HUES48 (cell line): ENCODE results near the gene PBX4.

Experiments used
- H3K27ac ChIP-seq: one replicate; pipeline ENCODE4 v1.7.0; 2013; ENCODE audit warnings: low read depth, low read length, inconsistent platforms
- H3K27me3 ChIP-seq: 2 replicates; pipeline ENCODE4 v1.6.1; 2013; ENCODE audit warnings: mild to moderate bottlenecking, low read length; ENCODE audit not compliant: control insufficient read depth, insufficient read depth
- H3K36me3 ChIP-seq: 2 replicates; pipeline ENCODE4 v1.6.1; 2013; ENCODE audit warnings: low read length; ENCODE audit not compliant: control insufficient read depth, insufficient read depth
- H3K4me1 ChIP-seq: 2 replicates; pipeline ENCODE4 v1.6.1; 2013; ENCODE audit warnings: mild to moderate bottlenecking, low read length; ENCODE audit not compliant: control insufficient read depth, insufficient read depth
- H3K4me3 ChIP-seq: 2 replicates; pipeline ENCODE4 v1.5.1; 2013; ENCODE audit warnings: mild to moderate bottlenecking, low read depth, low read length
- H3K9ac ChIP-seq: 2 replicates; pipeline ENCODE4 v1.6.1; 2013; ENCODE audit warnings: mild to moderate bottlenecking, low read depth, low read length, moderate library complexity
- H3K9me3 ChIP-seq: 2 replicates; pipeline ENCODE4 v1.6.1; 2013; ENCODE audit warnings: low read length; ENCODE audit not compliant: control insufficient read depth, insufficient read depth

Gene PBX4

DNA sequence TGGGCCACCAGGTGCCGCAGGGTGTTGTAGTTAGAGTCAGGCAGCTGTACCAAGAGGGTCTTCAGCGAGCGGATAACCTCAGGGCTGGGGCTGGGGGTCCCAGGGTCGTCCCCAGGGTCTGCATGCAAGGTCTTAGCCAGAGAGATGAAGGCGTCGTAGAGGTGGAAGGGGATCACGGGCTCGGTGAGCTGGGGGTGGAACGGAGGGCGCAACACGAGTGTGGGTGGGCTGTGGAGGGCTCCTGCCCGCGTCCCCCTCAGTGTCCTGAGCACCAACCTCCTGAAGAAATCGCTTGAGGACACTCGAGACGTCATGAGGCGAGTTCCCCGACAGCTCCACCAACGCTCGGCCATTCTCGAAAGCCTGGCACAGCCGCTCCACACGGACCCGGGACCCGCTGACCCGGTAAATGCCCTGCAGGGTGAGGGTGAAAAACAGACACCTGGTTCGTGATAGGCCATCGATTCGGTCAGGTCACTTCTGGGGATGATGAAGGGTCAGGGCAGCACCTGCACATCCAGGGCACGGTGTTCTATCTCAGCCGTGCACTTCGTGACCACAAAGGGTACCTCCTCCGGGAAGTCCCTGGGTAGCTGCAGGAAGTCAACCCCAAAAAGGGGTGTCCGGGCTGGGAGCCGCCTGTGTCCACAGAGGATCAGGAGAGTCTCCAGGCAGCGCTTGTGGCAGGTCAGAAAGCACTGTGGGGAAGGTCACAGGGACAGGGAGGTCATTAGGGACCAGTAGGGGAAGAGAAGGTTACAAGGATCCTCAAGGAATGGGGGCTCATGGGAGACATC lies 16.2 kb upstream of the PBX4 start:
- Histone ChIP-seq H3K9me3 (no peaks in the 10 kb centered on the region), H3K4me1 (no peaks in the 10 kb centered on the region; the same call in 1 of the 2 replicates), H3K36me3 (peaks cover 24% of the 10 kb centered on the region)

DNA sequence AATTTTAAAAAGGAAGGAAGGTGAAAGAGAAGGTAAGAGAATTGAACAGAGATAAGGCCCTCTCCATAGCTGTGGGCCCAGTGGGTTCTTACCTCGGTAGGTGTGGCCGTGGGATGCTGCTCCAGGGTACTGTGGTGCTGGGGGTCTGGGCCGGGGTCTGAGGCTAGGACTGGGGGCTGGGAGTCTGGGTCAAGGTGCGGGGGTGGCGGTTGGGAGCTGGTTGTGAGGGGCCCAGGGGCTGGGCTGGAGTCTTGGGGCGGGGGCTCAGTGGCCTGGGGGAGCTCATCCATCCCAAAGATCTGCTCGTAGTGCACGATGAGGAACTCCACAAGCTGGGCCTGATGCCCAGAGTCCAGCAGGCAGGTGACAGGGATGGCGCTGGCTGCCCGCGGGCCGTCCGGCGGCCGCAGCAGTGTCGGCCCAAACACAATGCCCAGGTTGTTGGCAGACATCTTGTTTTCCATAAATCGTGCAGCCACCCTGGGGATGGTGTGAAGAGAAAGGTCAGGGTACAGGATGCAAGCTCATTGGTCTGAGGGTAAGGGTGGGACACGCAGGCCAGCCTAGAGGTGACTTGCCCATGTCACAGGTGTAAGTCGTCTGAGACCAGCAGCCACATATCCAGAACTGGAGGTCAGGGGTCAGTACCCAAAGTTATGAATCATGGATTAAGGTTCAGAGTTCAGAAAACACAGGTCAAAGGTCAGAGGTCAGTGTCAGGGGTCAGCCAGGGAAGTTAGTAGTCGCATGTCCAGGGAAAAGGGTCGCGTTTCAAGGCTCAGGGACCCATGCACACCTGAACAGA lies 15.4 kb upstream of the PBX4 start:
- Histone ChIP-seq H3K9me3 (no peaks in the 10 kb centered on the region), H3K27ac (no peak overlapping the region), H3K4me3 (no peak overlapping the region), H3K27me3 (no peaks in the 10 kb centered on the region), H3K4me1 (no peaks in the 10 kb centered on the region; the same call in 1 of the 2 replicates), H3K36me3 (peaks cover 24% of the 10 kb centered on the region), H3K9ac (no peak overlapping the region)

More for the DNA sequence above, 16.2 kb upstream of the PBX4 start:
- no peak overlapping the region for H3K4me3 ChIP-seq
- no peaks in the 10 kb centered on the region for H3K27me3 ChIP-seq
- H3K9ac ChIP-seq: no peak overlapping the region
- no peak overlapping the region for H3K27ac ChIP-seq

DNA sequence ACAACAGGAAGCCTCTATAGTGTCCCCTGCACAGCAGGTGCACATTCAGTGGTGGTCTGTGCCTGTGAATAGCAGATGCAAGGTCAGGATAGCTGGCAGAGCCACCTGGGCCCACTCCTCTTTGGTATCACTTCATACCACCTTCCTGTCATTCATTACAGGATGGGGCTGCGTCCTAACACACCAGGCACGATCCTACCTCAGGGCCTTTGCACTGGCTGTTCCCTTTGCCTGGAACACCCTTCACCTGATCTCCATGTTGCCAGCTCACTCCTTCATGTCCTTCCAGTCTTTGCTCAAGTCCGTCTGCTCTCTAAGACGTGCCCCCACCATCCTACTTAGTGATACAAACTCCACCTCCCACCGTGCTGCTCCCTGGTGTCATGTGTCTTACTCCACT lies 14.2 kb upstream of the PBX4 start:
- Histone ChIP-seq H3K4me1 (no peaks in the 10 kb centered on the region; the same call in 1 of the 2 replicates), H3K9ac (no peak overlapping the region), H3K27ac (no peak overlapping the region), H3K36me3 (peaks cover 24% of the 10 kb centered on the region), H3K9me3 (no peaks in the 10 kb centered on the region), H3K27me3 (no peaks in the 10 kb centered on the region), H3K4me3 (no peak overlapping the region)

DNA sequence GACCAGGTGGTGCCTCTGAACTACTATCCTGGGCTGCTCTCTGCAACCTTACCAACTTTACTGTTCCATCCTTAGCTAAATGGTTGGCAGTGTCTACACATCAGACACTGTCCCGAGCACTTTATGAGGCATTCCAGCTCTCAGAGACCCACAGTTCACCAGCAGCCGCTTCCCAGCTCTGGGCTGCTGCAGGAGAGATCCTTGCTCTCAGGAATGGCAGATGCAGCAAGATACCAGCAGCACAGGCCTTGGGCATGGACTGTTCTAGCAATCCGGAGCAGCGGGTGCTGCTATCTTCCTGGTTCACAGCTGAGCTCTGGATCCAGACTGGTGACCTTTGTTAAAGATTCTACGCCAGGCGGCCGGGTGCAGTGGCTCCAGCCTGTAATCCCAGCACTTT lies 12.9 kb upstream of the PBX4 start:
- H3K27ac ChIP-seq: no peak overlapping the region
- peaks cover 4% of the 10 kb centered on the region; the same call in 1 of the 2 replicates for H3K4me1 ChIP-seq
- no peak overlapping the region for H3K4me3 ChIP-seq
- H3K36me3 ChIP-seq: peaks cover 29% of the 10 kb centered on the region
- no peaks in the 10 kb centered on the region for H3K9me3 ChIP-seq
- no peaks in the 10 kb centered on the region for H3K27me3 ChIP-seq
- no peak overlapping the region for H3K9ac ChIP-seq

DNA sequence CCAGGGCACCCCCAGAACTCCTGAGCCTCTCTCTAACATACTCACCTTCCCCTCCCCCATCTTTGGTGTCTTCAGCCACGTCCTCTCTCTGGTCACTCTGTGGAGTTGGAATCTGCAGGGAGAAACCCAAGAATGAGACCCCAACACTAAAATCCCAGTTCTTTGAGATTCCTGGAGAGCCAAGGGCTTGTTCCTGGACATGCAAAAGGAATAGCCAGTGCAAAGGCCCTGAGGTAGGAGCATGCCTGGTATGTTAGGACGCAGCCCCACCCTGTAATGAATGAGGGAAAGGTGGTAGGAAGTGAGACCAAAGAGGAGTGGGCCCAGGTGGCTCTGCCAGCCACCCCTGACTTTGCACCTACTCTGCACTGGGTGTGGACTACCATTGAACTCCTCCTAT lies 11.9 kb upstream of the PBX4 start:
- Histone ChIP-seq H3K4me1 (peaks cover 4% of the 10 kb centered on the region; the same call in 1 of the 2 replicates), H3K4me3 (no peak overlapping the region), H3K27ac (no peak overlapping the region), H3K27me3 (no peaks in the 10 kb centered on the region), H3K9me3 (no peaks in the 10 kb centered on the region), H3K9ac (no peak overlapping the region), H3K36me3 (peaks cover 30% of the 10 kb centered on the region)

DNA sequence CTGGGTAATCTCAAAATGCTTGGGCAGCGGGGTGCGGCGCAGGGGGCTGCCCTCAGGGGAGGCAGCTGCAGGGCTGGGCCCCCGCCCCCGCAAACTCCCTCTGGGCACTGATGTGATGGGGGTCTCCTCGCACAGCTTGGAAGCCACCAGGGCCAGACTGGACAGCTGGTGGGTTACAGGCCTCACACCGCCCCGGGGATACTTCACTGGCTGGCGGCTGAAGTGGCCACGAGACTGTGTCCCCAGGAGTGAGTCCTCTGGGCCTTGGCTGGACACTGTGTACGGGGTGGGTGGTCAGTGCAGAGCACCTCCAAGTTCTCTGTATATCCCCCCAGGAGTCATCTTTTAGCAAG lies 11.6 kb upstream of the PBX4 start:
- Histone ChIP-seq H3K27ac (no peak overlapping the region), H3K27me3 (no peaks in the 10 kb centered on the region), H3K9me3 (no peaks in the 10 kb centered on the region), H3K4me3 (no peak overlapping the region), H3K4me1 (peaks cover 4% of the 10 kb centered on the region; the same call in 1 of the 2 replicates), H3K9ac (no peak overlapping the region), H3K36me3 (peaks cover 29% of the 10 kb centered on the region)

DNA sequence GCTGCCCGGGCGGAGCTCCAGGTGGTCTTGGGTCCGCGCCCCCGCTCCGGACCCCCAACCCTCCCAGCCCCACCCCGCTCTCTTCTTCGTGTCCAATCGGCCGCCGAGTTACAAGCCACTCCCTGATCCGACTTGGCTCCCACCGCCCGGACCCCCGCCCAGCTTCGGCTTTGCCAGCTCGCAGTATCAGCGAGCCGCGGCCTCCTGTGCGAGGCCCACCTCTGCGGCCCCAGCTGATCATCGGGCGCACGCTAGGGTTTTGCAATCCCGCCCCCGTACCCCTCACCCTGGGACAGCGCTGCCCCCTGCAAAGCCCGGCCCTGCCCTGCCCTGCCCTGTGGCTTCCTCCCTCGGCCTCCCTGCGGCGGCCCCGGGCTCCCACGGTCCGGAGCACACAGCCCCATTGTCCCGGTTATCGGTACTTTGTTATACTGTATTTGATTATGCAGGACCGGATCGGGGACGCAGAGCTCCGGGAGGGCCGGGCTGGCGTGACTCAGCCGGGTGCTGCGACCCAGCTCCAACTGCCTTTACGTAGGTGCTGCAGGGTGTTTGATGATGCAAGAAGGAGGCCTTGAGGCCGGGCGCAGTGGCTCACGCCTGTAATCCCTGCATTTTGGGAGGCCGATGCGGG lies 10.1 kb upstream of the PBX4 start:
- Histone ChIP-seq H3K27ac (peak overlapping the region; percentile 93), H3K36me3 (peaks cover 31% of the 10 kb centered on the region), H3K9ac (peak overlapping the region; percentile 84)

DNA sequence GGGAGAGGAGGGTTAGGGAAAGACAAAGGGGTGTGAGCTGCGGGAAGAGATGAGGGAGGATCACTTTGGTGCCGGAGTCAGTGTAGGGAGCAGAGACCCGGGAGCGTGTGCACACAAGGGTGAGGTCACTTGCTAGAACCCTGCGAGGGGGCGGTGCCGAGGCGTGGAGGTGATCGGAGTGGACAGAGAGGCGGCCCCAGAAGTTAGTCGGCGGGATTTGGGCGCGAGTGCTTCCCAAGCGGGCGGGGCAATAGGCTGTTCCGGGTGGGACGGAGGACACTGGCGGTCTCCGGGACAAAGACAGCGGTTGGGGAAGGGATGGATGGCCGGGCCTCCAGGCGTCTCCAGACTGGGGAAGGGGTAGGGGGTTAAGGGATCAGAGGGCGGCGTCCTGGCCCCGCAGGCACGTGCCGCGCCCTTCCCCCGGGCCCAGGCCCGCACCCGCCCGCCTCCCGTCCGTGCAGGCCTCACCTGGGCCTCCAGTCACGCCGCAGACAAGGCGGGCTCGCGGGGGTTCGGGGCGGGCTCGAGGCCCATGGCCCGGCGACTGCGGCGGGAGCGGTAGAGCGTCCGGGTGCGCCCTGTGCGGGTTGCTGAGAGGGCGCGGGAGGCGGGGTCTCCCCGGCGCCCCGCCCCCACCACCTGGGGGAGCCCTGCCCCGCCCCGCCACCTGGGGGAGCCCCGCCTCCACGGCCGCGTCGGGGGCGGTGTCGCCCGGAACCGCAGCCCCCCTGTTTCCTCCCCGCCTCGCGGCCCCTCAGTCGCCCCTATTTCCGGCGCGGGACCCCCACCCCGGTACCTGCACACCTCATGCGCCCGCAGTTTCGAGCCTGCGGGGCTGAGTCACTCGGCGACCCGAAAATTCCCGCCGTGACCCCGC lies 9.4 kb upstream of the PBX4 start, which contains the start of gene LPAR2:
Gene LPAR2, minus strand, starts transcription at position 600 of the 880 bp plus-strand sequence. CDS start 945 bp downstream, outside the sequence.
- peak within 1 kb of the TSS; percentile 93 for H3K27ac ChIP-seq

More for the DNA sequence above, 10.1 kb upstream of the PBX4 start:
- peak overlapping the region; percentile 88 for H3K4me3 ChIP-seq
- no peaks in the 10 kb centered on the region for H3K9me3 ChIP-seq
- no peaks in the 10 kb centered on the region for H3K27me3 ChIP-seq
- peaks cover 4% of the 10 kb centered on the region; the same call in 1 of the 2 replicates for H3K4me1 ChIP-seq

DNA sequence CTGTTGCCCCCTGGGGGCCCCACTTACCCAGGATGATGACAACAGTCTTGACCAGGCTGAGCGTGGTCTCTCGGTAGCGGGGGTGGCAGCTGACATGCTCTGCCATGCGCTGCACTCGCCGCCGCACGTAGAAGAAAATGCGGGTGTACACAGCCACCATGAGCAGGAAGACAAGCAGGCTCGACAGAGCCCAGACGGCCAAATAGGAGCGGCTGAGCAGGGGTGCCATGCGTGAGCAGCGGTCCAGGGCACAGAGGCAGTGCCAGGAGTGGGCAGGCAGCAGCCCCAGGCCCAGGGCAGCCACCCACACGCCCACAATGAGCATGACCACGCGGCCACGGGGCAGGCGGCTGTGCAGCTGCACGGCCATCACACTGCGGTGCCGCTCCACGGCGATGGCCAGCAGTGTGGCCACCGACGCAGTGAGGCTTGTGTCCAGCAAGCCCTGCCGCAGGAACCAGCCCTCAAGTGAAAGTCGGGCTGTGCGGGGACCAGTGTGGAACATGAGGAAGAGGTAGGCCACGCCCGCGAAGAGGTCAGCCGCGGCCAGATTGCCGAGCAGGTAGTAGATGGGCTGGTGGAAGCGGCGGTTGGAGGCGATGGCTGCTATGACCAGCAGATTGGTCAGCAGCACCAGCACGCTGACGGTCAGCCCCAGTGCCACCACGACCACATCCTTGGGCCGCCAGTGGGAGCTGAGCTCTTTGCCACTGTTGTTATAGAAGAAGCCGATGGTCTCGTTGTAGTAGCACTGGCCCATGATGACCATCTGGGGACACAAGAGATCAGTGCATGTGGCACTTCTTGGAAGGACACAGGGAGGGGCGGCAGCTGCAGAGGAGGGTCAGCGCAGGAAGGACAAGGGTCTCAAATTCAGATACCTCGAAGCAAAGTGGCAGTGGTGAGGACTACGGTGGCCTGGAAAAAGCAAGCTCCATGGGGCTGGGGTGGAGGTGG lies 8.3 kb upstream of the PBX4 start:
- H3K27me3 ChIP-seq: no peaks in the 10 kb centered on the region
- no peaks in the 10 kb centered on the region for H3K9me3 ChIP-seq
- peaks cover 4% of the 10 kb centered on the region; the same call in 1 of the 2 replicates for H3K4me1 ChIP-seq
- H3K27ac ChIP-seq: no peak overlapping the region
- peak overlapping the region; percentile 76 for H3K9ac ChIP-seq
- H3K4me3 ChIP-seq: peak overlapping the region; percentile 88
- H3K36me3 ChIP-seq: peaks cover 39% of the 10 kb centered on the region

More for the DNA sequence above, 9.4 kb upstream of the PBX4 start, which contains the start of gene LPAR2:
- Histone ChIP-seq H3K4me1 (peaks cover 4% of the 10 kb centered on the region; the same call in 1 of the 2 replicates), H3K27me3 (no peaks in the 10 kb centered on the region), H3K9ac (peak within 1 kb of the TSS; percentile 84), H3K36me3 (peaks cover 33% of the 10 kb centered on the region), H3K9me3 (no peaks in the 10 kb centered on the region), H3K4me3 (peak within 1 kb of the TSS; percentile 88)
